BE2C (cell line): ENCODE measurements around the gene AMELX.

Experiments used
- DNase-seq: peaks from one replicate; pipeline ENCODE4 v3.0.0-alpha.2; 2020
- H3K27me3 ChIP-seq: fragments of 250-450 bp; sonication (Bioruptor Pico); 2 replicates; pipeline ENCODE4 v1.5.1; 2020; ENCODE audit warnings: mild to moderate bottlenecking
- H3K36me3 ChIP-seq: fragments of 250-450 bp; sonication (Bioruptor Pico); 2 replicates; pipeline ENCODE4 v1.5.1; 2020; ENCODE audit warnings: mild to moderate bottlenecking
- H3K4me1 ChIP-seq: fragments of 250-450 bp; sonication (Bioruptor Pico); 2 replicates; pipeline ENCODE4 v1.5.1; 2020
- H3K4me3 ChIP-seq: 2 replicates; pipeline ENCODE4 v1.5.1; 2011; ENCODE audit warnings: low read depth, low read length
- H3K9me3 ChIP-seq: fragments of 250-450 bp; sonication (Bioruptor Pico); 2 replicates; pipeline ENCODE4 v1.5.1; 2020
- TF ChIP-seq, protein P1 (sequence below): IDR thresholded peaks from 2 replicates; pipeline ENCODE4 v1.5.1; 2012; ENCODE audit warnings: mild to moderate bottlenecking, low read depth, low read length

Gene AMELX

DNA sequence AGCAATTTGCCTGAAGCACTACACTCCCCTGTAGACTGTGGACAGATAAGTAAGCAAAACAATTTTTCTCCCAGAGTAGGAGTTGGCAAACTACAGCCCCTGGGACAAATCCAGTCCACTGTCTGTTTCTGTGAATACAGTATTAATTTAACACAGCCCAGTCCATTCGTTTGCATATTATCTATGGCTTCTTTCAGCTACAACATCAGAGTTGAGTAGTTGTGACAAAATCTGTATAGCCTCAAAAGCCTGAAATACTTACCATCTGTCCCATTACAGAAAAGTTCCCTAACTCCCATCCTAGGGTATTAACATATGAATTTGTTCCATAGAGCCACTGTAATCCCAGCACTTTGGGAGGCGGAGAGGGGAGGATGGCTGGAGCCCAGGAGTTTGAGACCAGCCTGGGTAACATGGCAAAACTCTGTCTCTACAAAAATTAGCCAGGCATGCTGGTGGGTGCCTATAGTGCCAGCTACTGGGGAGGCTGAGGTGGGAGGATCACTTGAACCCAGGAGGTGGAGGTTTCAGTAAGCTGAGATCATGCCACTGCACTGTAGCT, 53.0 kb downstream of the AMELX start:
- no peak for DNase-seq
- no peaks in the 10 kb centered on the region for H3K9me3 ChIP-seq
- H3K4me3 ChIP-seq: no peak overlapping the region
- TF ChIP-seq, protein P1, sequence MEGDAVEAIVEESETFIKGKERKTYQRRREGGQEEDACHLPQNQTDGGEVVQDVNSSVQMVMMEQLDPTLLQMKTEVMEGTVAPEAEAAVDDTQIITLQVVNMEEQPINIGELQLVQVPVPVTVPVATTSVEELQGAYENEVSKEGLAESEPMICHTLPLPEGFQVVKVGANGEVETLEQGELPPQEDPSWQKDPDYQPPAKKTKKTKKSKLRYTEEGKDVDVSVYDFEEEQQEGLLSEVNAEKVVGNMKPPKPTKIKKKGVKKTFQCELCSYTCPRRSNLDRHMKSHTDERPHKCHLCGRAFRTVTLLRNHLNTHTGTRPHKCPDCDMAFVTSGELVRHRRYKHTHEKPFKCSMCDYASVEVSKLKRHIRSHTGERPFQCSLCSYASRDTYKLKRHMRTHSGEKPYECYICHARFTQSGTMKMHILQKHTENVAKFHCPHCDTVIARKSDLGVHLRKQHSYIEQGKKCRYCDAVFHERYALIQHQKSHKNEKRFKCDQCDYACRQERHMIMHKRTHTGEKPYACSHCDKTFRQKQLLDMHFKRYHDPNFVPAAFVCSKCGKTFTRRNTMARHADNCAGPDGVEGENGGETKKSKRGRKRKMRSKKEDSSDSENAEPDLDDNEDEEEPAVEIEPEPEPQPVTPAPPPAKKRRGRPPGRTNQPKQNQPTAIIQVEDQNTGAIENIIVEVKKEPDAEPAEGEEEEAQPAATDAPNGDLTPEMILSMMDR: no peak
- H3K36me3 ChIP-seq: no peaks in the 10 kb centered on the region
- H3K27me3 ChIP-seq: no peaks in the 10 kb centered on the region
- H3K4me1 ChIP-seq: no peaks in the 10 kb centered on the region

GRCh38 chrX:11347300-11347699, 54.1 kb downstream of the AMELX start:
- no peaks in the 10 kb centered on the region for H3K9me3 ChIP-seq
- H3K4me1 ChIP-seq: no peaks in the 10 kb centered on the region
- no peaks in the 10 kb centered on the region for H3K36me3 ChIP-seq
- H3K4me3 ChIP-seq: no peak overlapping the region
- H3K27me3 ChIP-seq: no peaks in the 10 kb centered on the region
- TF ChIP-seq, protein P1: no peak
- no peak for DNase-seq

- no peaks in the 10 kb centered on the region for H3K36me3 ChIP-seq
- no peak overlapping the region for H3K4me3 ChIP-seq
- H3K9me3 ChIP-seq: no peaks in the 10 kb centered on the region
- H3K27me3 ChIP-seq: no peaks in the 10 kb centered on the region
- no peaks in the 10 kb centered on the region for H3K4me1 ChIP-seq
- no peak for DNase-seq
- TF ChIP-seq, protein P1: no peak
Observed at GRCh38 chrX:11349020-11349419, 55.8 kb downstream of the AMELX start.

- Histone ChIP-seq H3K36me3 (no peaks in the 10 kb centered on the region), H3K4me1 (no peaks in the 10 kb centered on the region), H3K4me3 (no peak overlapping the region), H3K27me3 (no peaks in the 10 kb centered on the region), H3K9me3 (no peaks in the 10 kb centered on the region)
- no peak for DNase-seq
- TF ChIP-seq, protein P1: no peak
Observed at GRCh38 chrX:11349661-11350337, 56.6 kb downstream of the AMELX start.
